Skeletal muscle cell (primary cell): ENCODE data around the gene MED13.
"Not testable (repeated sequence)": the region's sequence is repeated elsewhere in the genome, so short reads cannot be mapped to it uniquely, and the experiment has no call there.

Source experiments
- DNase-seq: peaks from one replicate; pipeline ENCODE4 v3.0.0-alpha.2; 2010; ENCODE audit warnings: low read depth
- H3K4me3 ChIP-seq: 2 replicates; pipeline ENCODE4 v1.5.1; 2011; ENCODE audit warnings: low read depth, mild to moderate bottlenecking, control low read depth, low read length, moderate library complexity

The MED13 gene

DNA sequence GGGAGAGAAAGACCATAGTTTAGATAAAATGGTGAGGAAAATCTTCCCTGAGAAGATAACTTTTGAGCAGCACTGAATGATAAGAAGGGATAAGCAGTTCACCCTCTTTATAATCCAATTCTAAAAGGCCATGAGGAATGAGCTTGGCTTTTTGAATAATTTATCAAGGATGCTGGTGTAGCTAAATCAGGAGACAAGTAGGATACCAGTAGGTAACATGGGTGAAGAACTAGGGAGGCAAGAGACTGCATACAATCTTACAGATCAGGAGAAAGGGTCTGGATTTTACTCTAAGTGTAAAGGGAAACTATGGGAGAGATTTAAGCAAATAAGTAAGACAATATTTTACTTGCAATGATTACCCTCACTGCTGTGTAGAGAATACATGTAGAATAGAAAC, 60.7 kb downstream of the MED13 start:
- no peak for DNase-seq
- H3K4me3 ChIP-seq = no peak overlapping the region

DNA sequence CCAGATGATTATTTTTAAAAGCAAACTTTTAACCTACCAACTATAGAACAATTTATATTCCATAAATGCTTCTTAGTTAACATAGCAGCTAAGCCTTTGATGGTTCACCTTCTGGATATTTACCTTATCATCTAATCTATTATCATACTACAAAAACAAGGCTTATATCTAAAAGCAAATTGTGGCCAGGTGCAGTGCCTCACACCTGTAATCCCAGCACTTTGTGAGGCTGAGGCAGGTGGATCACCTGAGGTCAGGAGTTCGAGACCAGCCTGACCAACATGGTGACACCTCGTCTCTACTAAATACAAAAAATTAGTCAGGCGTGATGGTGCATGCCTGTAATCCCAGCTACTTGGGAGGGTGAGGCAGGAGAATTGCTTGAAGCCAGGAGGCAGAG, 61.9 kb downstream of the MED13 start:
- not testable (repeated sequence) for H3K4me3 ChIP-seq, DNase-seq

DNA sequence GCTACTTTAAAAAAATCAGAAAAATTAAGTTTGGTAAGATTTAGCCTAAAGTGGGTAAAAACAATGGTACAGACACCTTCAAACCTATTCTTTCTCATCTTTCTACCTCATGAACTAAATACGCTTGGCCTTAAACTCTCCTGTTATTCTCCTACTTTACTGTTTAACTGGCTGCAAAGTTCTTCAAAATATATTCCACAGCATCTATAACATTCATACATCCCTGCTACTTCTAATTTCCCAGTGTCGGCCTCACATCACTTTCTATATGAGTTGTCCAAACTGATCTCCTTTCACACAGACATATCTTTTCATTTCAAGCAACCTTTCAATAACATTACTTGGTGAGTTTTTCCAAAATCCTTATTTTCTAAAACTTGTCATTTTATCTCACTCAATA, 64.0 kb downstream of the MED13 start:
- no peak for DNase-seq
- H3K4me3 ChIP-seq = no peak overlapping the region

DNA sequence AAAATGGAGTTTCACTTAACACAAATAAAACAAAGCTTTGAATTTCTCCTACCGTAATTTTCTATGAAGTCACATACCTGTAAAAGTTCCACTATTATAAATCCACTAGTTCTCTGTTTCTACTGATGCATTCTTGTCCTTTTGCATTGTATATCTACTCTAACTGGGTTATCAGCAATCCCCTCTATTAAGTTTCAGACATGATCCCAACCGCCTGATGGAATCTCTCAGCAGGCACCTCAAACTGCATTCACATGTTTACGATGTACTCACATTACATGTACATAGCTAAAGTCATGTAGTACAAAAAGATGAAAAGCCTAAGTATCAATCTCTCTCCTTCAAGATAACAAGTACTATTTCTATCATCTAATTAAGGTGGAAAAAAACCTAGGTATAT, 64.9 kb downstream of the MED13 start:
- H3K4me3 ChIP-seq = no peak overlapping the region
- no peak for DNase-seq

DNA sequence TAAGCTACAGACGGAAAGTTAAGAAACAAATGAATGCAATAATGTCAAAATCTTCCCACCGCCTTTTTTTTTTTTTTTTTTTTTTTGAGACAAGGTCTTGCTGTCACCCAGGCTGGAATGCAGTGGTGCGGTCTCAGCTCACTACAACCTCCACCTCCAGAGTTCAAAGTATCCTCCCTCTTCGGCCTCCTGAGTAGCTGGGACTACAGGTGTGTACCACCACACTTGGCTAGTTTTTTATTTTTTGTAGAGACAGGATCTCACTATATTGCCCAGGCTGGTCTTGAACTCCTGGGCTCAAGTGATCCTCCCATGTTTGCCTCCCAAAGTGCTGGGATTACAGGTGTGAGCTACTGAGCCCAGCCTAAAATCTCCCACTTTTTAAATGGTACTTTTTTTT, 66.5 kb downstream of the MED13 start:
- H3K4me3 ChIP-seq, DNase-seq: not testable (repeated sequence)

DNA sequence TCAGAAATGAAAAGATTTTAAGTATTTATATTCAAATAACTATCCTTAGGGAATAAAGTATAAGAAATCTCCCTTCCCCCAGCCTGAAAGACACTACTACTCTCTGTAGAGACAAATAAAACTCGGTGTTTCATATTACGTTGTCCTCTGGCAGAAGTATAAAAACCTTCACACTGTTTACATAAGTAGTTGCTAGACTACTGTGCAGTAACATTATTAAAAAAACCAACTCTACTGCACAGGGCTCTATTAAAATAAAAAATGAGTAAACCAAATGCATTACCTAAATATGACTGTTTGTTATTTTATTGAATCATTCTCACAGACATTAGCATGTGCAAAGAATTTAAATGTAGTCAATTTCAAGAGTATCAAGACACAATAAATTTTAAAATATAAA, 67.4 kb downstream of the MED13 start:
- H3K4me3 ChIP-seq = no peak overlapping the region
- peak; percentile 6 for DNase-seq

DNA sequence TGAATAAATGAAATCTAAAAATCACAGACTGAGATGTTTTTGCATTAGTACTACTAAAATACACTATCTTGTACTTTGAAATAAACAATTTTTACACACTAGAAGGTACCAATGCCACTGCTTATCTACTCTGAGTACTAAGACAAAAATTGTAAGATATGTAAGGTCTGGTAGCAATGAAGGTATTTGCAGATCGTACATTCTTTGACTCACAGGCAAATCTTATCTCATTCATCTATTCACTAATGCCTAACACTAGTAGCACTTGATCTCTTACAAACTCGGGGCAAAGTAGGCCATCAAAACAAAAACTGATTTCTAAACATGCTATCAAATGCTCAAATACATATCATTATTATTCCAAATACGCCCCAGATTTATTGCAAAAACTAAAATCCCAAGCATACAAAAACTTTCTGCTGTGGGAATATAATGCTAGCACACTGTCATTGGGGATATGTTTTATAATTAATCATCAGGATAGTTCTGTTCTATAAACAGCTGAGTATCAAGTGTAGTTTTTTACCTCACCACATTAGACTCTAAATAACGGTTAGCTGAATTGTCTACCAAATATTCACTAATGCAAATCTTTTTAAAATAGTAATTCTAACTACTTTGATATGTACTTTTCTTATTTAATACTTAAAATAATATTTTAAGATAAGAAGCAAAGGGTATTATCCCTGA, 68.0 kb downstream of the MED13 start:
- no peak overlapping the region for H3K4me3 ChIP-seq
- no peak for DNase-seq

DNA sequence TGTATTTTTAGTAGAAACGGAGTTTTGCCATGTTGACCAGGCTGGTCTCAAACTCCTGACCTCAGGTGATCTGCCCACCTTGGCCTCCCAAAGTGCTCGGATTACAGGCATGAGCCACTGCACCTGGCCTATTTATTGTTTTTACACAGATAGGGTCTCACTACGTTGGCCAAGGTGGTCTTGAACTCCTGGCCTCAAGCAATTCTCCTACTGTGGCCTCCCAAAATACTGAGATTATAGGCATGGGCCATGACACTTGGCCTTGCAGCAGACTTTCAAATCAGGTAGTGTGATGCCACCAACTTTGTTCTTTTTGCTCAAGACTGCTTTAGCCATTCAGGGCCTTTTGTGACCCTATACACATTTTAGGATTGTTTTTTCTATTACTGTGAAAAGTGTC, 75.6 kb downstream of the MED13 start:
- DNase-seq = no peak

DNA sequence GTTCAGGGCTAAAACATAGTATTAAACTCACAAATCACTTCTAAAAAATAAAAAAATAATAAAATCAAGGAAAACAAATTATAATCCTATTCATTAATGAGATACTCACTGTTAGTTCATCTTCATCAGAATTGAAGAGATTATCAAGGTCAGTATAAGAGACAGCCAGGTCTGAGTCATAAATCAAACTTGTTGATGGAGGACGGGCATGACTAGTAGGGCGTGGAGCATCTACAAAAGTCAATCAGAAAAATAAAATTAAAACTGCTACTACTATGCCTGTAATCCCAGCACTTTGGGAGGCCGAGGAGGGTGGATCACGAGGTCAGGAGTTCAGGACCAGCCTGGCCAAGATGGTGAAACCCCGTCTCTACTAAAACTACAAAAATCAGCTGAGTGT, 78.2 kb downstream of the MED13 start:
- DNase-seq = no peak
- H3K4me3 ChIP-seq = no peak overlapping the region

More for the DNA sequence above, 75.6 kb downstream of the MED13 start:
- no peak overlapping the region for H3K4me3 ChIP-seq

DNA sequence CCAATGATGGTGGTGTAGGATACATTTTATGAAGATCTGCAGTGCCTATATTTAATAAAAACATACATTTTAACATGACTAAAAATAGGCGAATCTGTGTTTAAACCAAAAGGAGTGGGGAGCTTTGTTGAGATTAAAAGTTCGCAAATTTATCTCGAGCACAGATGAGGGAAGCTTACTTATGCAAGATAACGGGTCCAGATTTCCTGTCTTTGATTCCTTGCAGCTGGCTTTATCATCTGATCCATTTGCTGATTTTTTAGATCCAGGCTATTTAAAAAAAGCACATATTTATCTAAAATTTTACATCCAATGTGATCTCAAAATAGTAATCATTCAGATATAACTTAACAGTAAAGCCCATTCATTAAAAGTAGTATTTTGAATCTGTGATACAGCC, 80.3 kb downstream of the MED13 start:
- H3K4me3 ChIP-seq = no peak overlapping the region
- no peak for DNase-seq

DNA sequence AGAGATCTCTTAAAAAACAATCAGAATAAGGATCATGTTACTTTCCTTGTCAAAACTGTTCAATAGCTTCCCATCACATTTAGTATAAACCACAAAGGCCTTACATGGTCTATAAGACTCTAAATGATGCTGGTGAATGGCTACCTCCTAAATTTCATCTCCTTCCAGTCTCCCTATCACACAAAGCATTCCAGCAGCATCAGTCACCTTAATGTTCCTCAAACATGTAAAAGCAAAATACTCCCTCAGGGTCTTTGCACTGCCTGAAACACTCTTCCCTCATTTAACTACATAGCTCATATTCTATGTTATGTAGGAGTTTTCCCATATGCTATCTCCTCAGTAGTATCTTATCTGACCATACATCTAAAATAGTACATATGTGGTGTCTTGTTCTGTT, 83.8 kb downstream of the MED13 start:
- no peak for DNase-seq
- no peak overlapping the region for H3K4me3 ChIP-seq

DNA sequence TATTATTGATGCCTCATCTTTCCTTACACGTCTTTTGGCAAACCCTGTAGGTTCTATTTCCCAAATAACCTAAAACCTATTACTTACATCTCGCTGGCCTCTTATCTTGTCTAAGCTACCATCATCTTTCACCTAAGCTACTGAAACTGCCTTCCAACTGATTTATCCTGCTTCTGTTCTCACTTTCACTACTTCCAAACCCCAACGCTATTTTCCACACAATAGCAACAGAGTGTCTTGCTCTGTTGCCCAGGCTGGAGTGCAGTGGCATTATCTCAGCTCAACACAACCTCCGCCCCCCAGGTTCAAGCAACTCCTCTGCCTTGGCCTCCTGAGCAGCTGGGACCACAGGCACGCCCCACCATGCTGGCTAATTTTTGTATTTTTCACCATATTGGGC, 84.5 kb downstream of the MED13 start:
- no peak for DNase-seq
- no peak overlapping the region for H3K4me3 ChIP-seq

DNA sequence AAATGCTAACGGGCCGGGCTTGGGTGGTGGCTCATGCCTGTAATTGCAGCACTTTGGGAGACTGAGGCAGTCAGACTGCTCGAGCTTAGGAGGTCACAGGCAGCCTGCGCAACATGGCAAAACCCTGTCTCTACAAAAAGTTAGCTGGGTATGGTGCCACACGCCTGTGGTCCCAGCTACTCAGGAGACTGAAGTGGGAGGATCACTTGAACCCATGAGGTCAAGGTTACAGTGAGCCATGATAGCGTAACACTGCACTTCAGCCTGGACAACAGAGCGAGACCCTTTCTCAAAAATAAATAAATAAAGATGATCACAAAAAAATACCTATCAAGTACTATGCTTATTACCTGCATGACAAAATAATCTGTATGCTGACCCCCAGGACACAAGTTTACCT, 91.0 kb downstream of the MED13 start:
- H3K4me3 ChIP-seq = no peak overlapping the region
- no peak for DNase-seq

DNA sequence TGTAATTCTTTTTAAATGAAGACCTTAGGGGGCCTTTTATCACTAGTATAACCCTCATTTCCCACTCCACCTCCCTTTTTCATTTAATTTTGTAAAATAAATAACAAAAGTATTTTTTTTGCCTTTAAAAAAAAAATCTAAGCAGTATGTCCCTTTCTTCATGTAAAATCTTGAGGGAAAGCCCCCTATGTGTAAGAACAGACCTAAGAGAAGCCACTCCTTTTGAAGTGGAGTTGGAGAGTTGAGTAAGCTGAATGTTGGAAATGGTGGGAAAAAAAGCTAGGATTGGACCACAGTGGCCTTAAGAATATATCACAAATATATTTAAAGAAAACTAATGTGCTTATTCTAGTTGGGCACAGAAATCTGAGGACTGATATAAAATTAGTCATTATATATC, 92.8 kb downstream of the MED13 start:
- no peak for DNase-seq
- H3K4me3 ChIP-seq = no peak overlapping the region

DNA sequence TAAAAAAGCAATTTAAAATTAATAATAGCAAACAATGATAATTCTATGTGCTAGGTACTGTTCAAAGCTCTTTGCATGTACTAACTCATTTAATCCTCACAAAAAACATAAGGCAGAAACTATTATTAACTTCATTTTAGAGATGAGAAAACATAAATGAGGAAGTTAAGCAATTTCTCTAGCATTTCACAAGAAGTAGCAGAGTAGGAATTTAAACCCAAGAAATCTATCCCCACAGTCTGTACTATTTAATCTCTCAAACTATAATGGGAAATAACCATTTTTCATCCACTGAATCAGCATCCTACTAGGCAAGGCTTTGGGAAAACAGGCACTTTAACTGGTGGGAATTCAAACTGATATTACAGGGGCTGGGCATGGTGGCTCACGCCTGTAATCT, 95.0 kb downstream of the MED13 start:
- DNase-seq = no peak
- H3K4me3 ChIP-seq = no peak overlapping the region

DNA sequence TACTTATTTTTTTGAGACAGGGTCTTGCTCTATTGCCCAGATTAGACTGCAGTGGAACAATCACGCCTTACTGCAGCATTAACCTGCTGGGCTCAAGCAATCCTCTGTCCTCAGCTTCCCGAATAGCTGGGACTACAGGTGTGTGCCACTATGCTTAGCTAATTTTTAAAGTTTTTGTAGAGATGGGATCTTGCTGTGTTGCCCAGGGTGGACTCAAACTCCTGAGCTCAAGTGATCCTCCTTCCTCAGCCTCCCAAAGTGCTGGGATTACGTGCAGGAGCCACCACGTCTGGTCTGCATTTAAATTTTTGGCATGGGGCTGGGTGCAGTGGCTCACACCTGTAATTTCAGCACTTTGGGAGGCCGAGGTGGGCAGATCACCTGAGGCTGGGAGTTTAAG, 96.3 kb downstream of the MED13 start:
- DNase-seq = no peak
- H3K4me3 ChIP-seq = no peak overlapping the region

DNA sequence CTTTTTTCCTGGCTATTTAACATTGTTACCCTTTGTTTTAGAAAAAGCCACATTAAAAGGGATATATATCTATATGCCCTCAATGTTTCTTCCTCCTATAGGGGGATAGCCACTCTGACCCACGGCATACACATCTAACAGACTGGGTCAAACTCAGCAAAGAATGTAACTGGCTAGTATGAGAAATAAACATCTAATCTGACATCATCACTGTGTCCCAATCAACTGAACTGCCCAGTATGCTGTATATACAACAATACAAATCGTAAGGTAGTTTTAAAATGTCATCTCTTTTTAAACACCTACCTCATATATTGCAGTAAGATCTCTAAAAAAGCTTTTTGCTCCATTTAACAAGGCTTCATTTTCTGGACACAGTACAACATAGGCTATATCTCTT, 97.3 kb downstream of the MED13 start:
- no peak overlapping the region for H3K4me3 ChIP-seq
- no peak for DNase-seq

DNA sequence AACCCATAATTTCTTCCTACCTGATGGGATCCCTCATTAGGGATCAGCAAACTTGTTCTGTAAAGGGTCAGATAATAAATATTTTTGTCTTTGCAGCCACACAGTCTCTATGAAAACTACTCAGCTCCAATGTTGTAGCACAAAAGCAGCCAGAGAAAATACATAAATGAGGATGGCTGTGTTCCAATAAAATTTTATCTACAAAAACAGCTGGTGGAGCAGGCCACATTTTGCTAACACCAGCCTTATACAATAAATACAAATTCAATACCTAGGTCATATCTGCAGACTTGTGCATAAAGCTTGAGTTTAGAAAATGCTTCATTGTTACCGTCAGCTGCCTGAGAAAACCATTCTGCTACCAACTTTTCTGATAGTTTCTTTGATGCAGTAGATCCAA, 98.9 kb downstream of the MED13 start:
- DNase-seq = no peak
- H3K4me3 ChIP-seq = no peak overlapping the region

DNA sequence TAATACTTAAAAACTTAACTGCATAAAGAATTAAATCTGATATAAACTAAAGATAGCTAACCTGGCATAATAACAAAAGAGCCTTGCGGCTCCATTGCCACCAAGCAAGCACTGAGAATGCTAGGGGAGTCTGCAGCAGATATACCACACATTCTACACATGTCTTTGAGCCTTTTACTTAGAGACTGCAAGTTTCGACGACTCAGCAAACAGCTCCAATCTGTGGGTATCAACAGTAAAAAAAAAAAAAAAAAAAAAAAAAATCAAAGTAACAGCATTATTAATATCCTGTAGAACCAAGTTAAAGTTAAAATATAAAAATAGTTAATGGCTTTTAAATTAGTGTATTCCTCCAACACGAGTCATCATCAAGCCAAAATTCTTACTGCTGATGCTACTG, 109.5 kb downstream of the MED13 start:
- H3K4me3 ChIP-seq = no peak overlapping the region
- no peak for DNase-seq

DNA sequence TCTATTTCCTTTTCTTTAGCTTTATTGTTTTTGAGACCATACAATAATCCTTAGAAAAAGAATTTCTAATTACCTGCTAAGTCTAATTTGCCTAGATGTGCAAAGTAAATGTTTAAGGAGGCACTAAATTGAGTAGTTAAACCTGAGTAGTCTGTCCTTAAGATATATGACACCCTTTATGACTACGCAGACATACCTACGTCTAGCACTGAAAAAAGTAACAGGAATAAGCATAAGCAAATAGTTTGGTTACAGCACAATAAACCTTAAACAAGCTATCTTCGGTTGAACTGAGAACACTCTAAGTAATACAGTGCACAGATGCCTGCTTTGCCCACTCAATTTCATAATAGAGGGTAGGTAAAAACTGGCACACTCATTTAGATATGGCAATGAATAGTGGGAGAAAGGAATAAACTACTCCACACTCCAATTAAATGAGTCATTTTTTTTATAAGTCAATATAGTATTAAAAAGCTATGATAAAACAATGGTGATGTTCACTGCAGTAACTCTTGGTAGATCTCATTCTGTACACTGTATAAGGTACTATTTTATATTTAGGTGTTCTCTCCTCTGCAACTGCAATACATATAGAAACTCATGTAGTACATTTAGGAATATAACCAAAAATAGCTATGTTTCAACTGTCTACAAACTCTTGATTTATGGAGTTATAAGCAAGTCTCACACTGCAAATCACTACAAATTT, 117.6 kb downstream of the MED13 start:
- DNase-seq = no peak

DNA sequence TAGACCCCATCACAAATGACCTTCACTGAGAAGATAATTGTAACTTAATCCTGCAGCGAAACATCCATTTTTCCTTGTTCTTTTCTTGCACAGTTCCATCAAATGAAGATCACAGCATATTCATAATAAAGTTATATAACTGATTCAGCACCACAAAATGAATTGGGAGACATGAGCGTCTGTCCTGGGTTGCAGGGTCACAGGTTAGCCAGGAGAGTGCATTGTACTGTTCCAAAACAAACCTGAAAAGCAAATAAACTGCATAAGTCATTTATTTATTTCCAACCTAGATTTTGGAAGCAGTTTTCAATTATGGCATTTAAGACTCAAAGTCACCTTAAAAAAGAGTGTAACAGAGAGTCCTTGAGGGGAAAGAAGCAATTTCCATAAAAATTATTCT, 118.7 kb downstream of the MED13 start:
- no peak for DNase-seq
- no peak overlapping the region for H3K4me3 ChIP-seq

More for the DNA sequence above, 117.6 kb downstream of the MED13 start:
- H3K4me3 ChIP-seq = no peak overlapping the region
